Right lobe of liver (tissue), 4 donors: ENCODE results near the gene GALNT13.

Experiments
- POLR2A ChIP-seq: fragments of 450-650 bp; IDR thresholded peaks from one replicate; pipeline ENCODE4 v1.6.1; 2017; ENCODE audit warnings: antibody characterized with exemption, mild to moderate bottlenecking
- TF ChIP-seq, protein P1 (sequence below), 4 donors: fragments of 200-600 bp in 3 of 4; fragments of 450-650 bp in 1 of 4; IDR thresholded peaks; one replicate each; pipeline versions ENCODE4 v1.5.1 to v1.8.0; 2016 to 2022; ENCODE audit warnings: antibody characterized with exemption in 4 of 4, mild to moderate bottlenecking in 2 of 4
- donor health status: DM: no; HTN: no; CAD: no.
- donor health status: DM: no; HTN: no; CAD: no.
- donor health status: DM: no; HTN: yes; CAD: no.

DNA sequence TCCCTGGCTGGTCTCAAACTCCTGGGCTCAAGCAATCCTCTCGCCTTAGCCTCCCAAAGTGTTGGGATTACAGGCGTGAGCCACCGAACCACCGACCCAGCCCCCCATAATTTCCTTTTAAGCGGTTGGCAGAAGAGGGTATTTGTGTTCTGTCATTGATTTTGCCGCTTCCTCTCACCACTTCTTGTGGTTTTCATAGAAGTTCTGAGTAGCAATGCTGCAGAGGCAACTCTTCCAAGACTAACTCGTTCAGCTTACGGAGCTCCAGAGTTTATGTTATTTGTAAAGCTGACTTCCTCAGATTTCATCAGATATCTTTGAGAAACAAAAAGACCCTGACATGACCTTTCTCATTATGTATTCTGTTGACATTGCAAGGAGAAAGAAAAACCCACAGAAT, 565.4 kb downstream of the GALNT13 start:
- no peak for TF ChIP-seq POLR2A
- TF ChIP-seq, protein P1, sequence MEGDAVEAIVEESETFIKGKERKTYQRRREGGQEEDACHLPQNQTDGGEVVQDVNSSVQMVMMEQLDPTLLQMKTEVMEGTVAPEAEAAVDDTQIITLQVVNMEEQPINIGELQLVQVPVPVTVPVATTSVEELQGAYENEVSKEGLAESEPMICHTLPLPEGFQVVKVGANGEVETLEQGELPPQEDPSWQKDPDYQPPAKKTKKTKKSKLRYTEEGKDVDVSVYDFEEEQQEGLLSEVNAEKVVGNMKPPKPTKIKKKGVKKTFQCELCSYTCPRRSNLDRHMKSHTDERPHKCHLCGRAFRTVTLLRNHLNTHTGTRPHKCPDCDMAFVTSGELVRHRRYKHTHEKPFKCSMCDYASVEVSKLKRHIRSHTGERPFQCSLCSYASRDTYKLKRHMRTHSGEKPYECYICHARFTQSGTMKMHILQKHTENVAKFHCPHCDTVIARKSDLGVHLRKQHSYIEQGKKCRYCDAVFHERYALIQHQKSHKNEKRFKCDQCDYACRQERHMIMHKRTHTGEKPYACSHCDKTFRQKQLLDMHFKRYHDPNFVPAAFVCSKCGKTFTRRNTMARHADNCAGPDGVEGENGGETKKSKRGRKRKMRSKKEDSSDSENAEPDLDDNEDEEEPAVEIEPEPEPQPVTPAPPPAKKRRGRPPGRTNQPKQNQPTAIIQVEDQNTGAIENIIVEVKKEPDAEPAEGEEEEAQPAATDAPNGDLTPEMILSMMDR (IDR thresholded peaks at IDR 0.05) = no peak
